AG20443 (cell line): ENCODE results near the gene OR1F1.
"Not testable (repeated sequence)": the region's sequence is repeated elsewhere in the genome, so short reads cannot be mapped to it uniquely, and the experiment has no call there.

Source experiments
- DNase-seq: peaks from one replicate; pipeline ENCODE4 v3.0.0; 2012; ENCODE audit warnings: low spot score, mixed read lengths

The OR1F1 gene

GRCh38 chr16:3187798-3188674, at the start of gene OR1F1:
OR1F1 (plus strand) TSS chr16:3188204.
- peak; percentile 53 for DNase-seq

GRCh38 chr16:3138342-3138741, 49.7 kb upstream of the OR1F1 start:
- no peak for DNase-seq

GRCh38 chr16:3138823-3139426, 49.1 kb upstream of the OR1F1 start:
- DNase-seq = no peak

- not testable (repeated sequence) for DNase-seq
Observed at GRCh38 chr16:3139561-3139960, 48.4 kb upstream of the OR1F1 start.

- DNase-seq = no peak
Observed at GRCh38 chr16:3140603-3141427, 47.2 kb upstream of the OR1F1 start.

- no peak for DNase-seq
Observed at GRCh38 chr16:3141781-3142311, 46.2 kb upstream of the OR1F1 start.

GRCh38 chr16:3142327-3142726, 45.7 kb upstream of the OR1F1 start:
- no peak for DNase-seq

GRCh38 chr16:3142770-3143169, 45.2 kb upstream of the OR1F1 start:
- no peak for DNase-seq

- no peak for DNase-seq
Observed at GRCh38 chr16:3143189-3143588, 44.8 kb upstream of the OR1F1 start.

GRCh38 chr16:3143598-3144320, 44.2 kb upstream of the OR1F1 start:
- no peak for DNase-seq

- no peak for DNase-seq
Observed at GRCh38 chr16:3144321-3144983, 43.6 kb upstream of the OR1F1 start.

- no peak for DNase-seq
Observed at GRCh38 chr16:3145151-3145550, 42.9 kb upstream of the OR1F1 start.

GRCh38 chr16:3145660-3146059, 42.3 kb upstream of the OR1F1 start:
- DNase-seq = no peak

GRCh38 chr16:3147046-3147756, 40.8 kb upstream of the OR1F1 start:
- DNase-seq = no peak

GRCh38 chr16:3147757-3148104, 40.3 kb upstream of the OR1F1 start:
- no peak for DNase-seq

GRCh38 chr16:3148256-3149192, 39.5 kb upstream of the OR1F1 start:
- no peak for DNase-seq

- DNase-seq = no peak
Observed at GRCh38 chr16:3149193-3149530, 38.8 kb upstream of the OR1F1 start.

- DNase-seq = peak; percentile 68
Observed at GRCh38 chr16:3149630-3150345, 38.2 kb upstream of the OR1F1 start.
